GM12891 (cell line): Measurements from ENCODE around the gene IFIT1.

Experiments
- POLR2A ChIP-seq: IDR thresholded peaks from 2 replicates; pipeline ENCODE4 v1.6.1; 2011; ENCODE audit warnings: low read depth, low read length, control low read depth
- POLR2AphosphoS5 ChIP-seq: IDR thresholded peaks from 2 replicates; pipeline ENCODE4 v1.6.1; 2011; ENCODE audit warnings: low read depth, low read length, control low read depth
- SPI1 ChIP-seq: IDR thresholded peaks from 2 replicates; pipeline ENCODE4 v1.6.1; 2011; ENCODE audit warnings: low read depth, low read length, control low read depth

DNA sequence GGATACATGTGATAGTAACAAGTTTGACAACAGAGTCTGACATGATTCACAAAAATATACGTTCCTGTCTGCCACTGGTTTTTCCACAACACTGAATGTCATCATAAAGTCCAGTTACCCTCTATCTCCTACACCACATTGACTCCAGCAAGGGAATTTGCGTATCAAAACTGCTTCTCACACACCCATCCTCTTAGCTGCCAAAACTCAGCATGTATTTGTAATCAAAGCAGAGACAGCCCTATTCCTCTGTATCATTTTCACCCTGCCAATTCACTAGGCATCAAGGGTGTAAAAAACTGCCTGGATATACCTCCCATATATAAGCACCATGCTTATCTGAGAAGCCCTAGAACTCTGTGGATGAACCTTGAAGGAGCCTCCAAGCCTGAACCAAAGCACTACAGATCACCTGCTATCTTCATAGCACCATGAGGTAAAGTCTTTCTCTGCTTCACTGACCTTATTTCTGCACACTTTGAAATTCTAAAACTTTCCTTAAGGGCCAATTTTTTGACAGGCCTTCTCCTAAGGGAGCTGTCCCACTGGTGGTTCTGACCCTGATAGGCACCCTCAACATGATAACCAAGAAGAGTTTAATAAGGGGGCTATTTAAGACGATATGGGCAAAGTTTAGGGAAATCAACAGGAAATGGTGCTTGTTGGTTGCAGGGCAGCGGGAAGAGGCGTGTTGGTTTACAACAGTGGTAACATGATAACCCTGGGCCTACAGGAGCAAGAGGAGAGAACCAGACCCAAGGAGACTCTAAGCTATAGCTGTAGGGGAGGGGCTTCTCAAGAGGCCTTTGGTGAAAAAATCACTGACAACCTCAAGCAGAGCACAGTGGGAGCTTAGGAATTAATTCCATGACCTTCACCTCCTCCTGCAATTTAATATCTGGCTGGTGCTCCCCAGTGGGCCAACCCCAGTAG, 14.5 kb upstream of the IFIT1 start, which contains the start of gene IFIT1B:
- no peak for TF ChIP-seq POLR2A
- no peak for TF ChIP-seq POLR2AphosphoS5
- TF ChIP-seq SPI1: no peak
